NCI-H524 (cell line): Measurements from ENCODE around the gene RTEL1.
"Not testable (repeated sequence)": the region's sequence is repeated elsewhere in the genome, so short reads cannot be mapped to it uniquely, and the experiment has no call there.

ENCODE experiments used
- DNase-seq, 2 experiments: peaks; one replicate each; lab custom pipeline; 2025; lab: John Stamatoyannopoulos, UW

The RTEL1 gene

GRCh38 chr20:63628246-63628975 lies 29.7 kb upstream of the RTEL1 start:
- DNase-seq: peak; percentile 76 to 81

DNA sequence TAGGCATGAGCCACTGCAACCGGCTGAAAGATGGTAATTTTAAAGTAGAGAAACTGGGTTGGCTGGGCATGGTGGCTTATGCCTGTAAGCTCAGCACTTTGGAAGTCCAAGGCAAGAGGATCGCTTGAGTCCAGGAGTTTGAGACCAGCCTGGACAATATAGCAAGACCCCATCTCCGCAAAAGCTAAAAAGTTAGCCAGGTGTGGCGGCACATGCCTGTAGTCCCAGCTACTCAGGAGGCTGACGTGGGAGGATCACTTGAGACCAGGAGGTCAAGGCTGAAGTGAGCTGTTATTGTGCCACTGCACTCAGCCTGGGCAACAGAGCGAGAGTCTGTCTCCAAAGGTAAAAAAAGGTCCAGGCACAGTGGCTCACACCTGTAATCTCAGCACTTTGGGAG lies 27.2 kb upstream of the RTEL1 start:
- DNase-seq: not testable (repeated sequence)

DNA sequence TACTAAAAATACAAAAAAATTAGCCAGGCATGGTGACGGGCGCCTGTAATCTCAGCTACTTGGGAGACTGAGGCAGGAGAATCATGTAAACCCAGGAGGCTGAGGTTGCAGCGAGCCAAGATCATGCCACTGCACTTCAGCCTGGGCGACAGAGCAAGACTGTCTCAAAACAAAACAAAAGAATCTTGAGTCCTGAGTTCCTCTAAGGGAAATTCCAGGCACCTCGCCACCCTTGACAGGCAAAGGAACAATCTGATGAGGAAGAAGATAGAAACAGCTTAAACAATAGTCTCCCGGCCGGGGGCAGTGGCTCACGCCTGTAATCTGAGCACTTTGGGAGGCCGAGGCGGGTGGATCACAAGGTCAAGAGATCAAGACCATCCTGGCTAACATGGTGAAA lies 26.7 kb upstream of the RTEL1 start:
- DNase-seq: not testable (repeated sequence)

DNA sequence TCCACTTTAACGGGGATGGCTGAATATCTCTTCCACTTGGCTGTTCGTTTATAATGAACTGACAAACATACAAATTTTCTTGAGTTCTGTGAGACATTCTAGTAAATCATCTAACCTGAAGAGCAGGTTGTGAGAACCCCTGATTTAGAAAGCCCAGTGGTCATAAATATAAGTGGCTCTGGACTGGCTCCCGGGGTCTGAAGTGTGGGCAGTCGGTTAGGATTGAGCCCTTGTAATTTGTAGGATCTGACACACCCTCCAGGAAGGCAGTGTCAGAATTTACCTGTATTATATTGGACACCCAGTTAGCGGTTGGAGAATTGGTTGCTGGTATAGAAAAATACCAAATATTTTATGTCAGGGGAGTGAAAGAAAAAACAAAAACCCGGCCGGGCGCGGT lies 24.4 kb upstream of the RTEL1 start:
- DNase-seq: no peak

- DNase-seq: no peak
Measured at GRCh38 chr20:63635431-63636141, 22.5 kb upstream of the RTEL1 start.

DNA sequence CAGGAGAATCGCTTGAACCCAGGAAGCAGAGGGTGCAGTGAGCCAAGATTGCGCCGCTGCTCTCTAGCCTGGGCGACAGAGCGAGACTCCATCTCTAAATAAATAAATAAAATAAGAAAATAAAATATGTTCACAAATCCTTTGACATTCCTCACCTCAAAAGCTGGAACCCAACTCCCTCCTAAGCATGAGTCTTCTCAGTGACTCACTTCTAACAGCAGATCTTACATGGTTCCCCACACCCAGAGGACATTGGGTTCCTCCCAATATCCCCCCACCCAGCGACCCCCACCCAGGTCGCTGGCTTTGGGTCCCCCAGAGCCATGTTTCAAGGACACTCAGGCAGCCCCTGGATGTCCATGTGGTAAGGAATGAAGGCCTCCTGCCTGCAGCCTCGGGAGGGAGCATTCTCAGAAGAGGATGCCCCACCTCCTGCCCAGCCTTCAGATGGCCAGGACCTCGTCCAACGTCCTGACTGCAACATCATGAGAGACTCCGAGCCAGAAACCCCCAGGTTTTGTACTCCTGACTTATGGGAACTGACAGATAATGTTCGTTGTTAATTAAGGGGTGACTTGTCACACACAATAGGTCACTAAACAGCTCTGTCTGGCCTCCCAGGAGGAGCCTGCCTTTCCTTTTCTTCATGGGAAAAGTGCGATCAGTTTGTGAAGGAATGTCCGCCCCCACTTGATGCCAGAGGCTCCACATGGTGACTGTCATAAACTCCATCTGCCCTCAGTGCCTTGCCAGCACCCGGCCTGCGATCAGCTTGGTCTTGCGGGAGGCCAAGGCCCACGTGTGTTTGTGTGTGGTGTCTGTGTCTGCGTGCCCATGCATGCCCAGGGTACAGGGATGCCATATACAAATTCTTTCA lies 21.1 kb upstream of the RTEL1 start:
- DNase-seq: no peak

DNA sequence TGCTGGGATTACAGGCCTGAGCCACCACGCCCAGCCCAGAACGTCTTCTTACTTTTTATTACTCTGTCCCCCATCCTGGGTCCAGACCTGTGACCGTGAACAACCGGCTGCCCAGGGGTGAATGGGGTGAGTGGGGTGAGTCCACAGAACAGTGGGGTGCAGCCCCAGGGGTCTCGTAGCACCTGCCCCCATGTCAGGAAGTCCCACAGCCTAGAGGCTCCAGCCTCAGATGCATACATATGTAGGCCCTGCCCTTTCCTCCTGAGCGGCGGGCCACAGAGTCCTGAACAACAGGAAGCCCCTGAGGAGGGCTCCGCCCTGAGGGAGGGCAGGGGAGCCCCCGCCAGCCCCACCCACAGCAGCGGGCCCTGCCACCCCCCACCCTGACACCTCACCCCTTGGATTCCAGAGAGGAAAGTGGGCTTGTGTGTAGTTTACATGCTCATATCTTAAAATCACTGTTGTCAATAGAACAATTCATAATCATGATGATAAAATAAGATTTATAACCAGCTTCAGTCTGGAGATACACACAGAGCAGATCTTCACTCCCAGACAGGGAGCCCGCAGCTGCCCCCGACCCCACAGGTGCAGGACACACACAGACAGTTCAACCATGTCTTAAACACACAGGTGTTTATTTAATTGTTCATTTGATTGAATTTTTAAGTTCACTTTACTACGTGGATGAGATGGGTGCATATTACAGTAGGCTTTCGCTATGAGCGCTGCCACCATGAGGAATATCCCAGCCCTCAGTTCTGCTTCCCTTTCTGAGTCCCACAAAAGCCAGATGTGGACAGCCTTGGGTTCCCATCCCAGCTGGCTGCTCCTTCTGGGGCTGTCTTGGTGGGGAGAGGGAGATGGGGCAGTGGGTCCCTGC lies 18.8 kb upstream of the RTEL1 start:
- DNase-seq: no peak

GRCh38 chr20:63640086-63640485 lies 18.0 kb upstream of the RTEL1 start:
- DNase-seq: no peak

DNA sequence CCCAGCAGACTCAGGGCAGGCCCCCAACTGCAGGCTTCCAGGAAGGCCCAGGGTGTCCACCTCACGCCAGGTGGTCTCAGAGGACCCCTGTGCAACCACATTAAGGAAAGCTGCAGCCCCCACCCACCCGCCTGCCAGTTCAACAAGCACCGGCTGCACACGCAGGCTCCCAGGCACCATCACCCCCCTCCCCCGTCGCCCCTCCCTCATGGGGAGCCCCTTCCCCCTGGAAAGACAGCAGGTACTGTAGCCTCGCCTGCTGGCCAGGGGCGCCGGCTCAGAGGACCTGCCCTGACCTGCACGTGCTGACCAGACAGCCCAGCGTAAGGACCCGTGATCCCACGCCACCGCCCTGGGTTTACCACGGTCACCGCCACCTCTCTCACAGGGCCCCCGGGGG lies 17.4 kb upstream of the RTEL1 start:
- DNase-seq: not testable (repeated sequence)

GRCh38 chr20:63641146-63641791 lies 16.8 kb upstream of the RTEL1 start:
- no peak for DNase-seq

DNA sequence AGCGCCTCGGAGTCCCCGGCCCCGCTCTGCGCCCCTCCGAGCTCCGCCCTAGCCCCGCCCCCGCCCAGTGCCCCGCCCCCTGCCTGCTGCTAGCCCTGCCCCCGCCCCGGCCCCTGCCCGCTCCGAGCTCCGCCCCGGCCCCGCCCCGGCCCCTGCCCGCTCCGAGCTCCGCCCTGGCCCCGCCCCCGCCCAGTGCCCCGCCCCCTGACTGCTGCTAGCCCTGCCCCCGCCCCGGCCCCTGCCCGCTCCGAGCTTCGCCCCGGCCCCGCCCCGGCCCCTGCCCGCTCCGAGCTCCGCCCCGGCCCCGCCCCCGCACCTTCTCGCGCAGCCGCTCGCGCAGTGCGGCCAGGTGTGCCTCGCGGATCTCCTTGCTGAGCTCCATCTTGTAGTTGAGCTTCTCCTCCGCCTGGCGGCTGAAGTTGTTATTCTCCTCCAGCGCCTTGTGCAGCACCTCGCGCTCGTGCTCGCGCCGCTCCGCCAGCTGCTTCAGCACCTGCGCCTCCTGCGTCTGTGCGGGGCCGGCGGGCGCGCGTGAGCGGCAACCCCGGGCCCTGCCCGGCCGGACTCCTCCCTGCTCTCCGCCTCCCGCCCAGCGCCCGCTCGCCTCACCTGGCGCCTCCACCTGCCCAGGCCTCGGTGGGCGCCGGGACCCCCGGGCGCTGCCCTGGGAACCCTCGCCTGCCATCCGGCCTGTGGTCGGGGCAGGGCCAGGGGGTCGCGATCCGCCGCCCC lies 16.2 kb upstream of the RTEL1 start:
- peak; percentile 56 to 84 for DNase-seq

DNA sequence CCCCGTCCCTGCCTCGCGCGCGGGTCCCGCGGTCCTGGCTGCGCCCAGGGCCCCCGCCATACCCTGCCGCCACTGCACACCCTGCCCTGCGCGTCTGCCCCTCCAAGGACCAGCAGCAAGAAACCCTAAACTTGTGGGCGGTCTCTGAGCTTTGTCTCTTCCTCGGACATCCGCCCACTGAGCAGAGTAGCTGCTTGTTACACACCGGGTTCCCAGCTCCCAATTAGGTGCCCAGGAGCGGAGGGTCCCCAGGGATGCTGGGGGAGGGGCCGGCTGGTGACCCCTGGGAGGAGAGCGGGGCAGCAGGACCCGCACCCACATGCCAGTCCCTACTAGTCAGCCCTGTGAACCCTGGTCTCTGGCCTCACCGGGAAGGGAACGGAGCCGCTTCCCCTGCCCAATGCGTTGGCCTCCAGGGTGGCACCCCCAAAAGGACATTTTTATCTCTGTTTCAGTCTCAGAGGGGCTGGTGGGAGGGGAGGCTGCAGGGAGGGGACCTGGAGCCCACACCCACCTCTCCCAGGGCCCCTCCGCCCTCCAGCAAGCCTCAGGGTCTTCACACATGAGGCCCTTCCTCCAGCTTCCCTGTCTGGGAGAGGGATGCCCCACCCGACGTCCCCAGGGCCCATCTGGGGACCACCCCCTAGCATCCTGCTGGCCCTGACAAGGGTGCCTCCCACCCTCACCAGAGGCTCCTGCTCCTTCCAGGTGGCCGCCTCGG lies 15.4 kb upstream of the RTEL1 start:
- no peak for DNase-seq

DNA sequence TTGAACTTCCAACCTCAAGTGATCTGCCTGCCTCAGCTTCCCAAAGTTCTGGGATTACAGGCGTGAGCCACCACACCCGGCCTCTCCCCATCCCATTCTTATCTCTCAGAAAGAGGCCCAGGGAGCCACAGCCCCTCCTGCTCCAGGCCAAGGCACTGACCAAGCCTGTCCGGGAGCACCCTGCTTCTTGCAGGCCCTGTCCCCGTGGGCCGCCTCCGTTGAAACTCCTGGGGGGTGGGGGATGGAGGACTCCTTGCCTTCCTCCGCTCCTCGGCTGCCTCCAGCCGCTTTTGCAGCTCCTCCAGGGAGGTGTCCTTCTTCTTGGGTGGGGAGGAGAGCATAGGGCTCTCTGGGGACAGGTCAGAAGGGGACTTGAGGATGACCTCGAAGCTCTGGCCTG lies 14.6 kb upstream of the RTEL1 start:
- no peak for DNase-seq

DNA sequence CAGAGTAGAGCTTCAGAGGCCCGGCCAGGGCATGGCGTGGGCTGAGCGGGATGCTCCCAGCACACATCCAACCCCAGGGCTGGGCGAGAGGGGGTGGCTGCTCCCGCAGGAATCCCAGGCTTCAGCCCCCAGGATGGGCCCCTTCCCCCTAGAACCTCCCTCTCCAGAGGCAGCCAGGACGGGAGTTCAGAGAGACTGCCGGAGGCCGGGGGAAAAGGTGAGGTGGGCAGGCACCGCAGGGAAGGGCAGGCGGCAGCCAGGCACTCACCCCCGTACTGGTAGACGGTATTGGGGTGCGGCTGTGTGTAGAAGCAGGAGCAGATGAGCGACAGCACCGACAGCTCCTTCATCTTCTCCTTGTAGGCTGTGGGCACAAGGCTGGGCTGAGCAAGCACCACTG lies 14.2 kb upstream of the RTEL1 start:
- no peak for DNase-seq

- no peak for DNase-seq
Measured at GRCh38 chr20:63645218-63645617, 12.9 kb upstream of the RTEL1 start.

DNA sequence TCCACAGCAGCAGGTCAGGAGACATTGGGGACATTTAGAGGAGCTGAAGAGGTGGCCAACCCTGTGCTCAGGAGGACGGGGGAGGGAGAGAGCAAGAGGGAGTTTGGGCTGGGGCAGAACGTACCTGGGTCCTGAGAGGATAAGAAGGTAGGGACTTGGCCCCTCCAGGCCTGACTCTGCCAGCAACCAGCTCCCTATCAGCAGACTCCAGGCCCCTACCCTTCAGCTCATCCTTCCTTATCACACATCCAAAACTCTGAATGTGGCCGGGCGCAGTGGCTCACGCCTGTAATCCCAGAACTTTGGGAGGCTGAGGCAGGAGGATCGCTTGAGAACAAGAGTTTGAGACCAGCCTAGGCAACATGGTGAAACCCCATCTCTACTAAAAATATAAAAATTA lies 9.9 kb upstream of the RTEL1 start:
- DNase-seq: no peak

GRCh38 chr20:63648895-63649589 lies 9.1 kb upstream of the RTEL1 start:
- no peak for DNase-seq

- DNase-seq: not testable (repeated sequence)
Measured at GRCh38 chr20:63650486-63650885, 7.6 kb upstream of the RTEL1 start.

GRCh38 chr20:63651942-63652191 lies 6.2 kb upstream of the RTEL1 start:
- no peak for DNase-seq
